COLO668 (cell line): ENCODE results near the gene UNKL.

ENCODE experiments used
- DNase-seq: peaks from one replicate; lab custom pipeline; 2025; ENCODE audit not compliant: unreplicated experiment; lab: John Stamatoyannopoulos, UW

UNKL gene

DNA sequence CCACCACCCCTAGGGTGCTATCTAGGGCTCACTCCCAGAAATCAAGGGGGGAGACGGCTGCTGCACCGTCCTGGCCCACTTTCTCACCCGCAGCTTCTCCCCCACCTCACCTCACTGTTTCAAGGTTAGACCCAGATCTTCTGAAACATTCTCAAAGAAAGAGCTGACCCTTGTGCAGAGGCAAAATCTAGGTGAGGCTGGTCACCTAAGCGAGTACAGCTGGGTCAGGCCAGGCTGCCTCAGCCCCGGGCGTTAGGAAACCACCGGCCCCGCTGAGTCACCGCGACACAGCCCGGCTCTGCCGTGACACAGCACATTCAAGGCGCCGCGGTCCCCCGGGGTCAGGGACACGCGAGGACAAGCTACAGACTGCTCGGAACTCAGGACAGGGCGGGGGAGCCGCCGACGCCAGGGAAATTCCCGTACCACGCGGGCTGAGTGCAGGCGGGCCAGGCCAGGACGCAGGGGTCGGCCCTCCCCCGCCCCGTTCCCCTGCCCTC is 35.6 kb downstream of the UNKL start:
- DNase-seq = peak; percentile 79

DNA sequence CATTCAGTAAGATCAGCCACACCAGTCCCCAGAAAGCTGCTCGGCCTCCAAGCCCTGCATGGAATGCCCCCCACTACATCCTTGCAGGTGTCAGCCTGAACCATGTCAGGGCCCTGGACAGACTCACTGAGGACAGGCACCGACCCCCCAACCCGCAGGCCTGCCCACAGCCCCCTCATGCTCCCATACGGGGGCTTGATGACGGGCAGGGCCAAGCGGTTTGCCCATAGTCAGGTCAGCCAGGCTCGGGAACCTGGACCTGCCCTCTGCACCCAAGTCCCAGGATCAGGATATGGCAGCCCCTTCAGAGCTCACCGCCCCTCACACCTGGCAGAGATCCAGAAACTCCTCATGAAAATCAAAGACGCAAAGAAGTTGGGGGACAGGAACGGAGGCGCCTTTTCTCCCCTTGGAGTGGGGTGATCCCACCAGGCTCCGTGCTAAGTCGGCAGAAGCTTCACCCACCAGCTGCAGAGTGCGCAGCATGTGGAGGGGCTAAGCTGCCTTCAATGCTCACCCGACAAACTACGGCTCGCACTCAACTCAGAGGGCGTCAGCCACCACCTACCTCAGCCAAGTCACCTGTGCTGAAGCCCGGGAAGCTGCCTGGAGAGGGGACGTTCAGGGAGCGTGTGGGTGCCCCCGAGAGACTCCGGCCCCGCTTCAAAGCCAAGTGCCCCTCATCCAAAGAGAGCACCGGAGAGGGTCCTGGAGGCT is 36.3 kb downstream of the UNKL start:
- peak; percentile 30 for DNase-seq

DNA sequence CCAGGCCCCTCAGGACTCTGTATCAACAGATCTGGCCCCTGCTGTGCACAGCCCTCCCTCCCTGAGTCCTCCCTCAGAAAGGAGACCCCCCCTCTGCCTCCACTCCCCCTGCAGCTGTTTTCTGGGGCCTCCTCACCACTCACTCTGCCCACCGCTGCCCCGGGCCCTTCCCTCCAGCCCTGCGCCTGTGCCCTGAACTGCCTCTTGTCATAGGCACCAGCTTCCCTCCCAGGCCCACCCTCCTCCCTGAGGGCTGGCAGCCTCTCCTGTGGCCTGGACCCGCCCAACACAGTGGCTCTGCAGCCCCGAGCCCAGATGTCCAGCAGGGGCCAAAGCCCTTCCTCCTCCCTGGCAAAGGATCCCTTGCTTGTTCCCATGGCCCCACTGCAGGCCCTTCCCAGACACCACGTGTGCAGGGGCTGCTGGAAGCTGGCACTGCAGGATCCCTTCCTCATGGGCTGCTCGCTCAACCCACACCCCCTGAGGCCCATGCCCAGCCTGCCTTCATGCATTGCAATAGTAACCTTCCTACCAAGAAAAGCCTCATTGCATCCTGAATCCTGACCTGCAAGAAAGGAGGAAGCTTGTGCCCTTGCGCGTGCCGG is 37.0 kb downstream of the UNKL start:
- no peak for DNase-seq

DNA sequence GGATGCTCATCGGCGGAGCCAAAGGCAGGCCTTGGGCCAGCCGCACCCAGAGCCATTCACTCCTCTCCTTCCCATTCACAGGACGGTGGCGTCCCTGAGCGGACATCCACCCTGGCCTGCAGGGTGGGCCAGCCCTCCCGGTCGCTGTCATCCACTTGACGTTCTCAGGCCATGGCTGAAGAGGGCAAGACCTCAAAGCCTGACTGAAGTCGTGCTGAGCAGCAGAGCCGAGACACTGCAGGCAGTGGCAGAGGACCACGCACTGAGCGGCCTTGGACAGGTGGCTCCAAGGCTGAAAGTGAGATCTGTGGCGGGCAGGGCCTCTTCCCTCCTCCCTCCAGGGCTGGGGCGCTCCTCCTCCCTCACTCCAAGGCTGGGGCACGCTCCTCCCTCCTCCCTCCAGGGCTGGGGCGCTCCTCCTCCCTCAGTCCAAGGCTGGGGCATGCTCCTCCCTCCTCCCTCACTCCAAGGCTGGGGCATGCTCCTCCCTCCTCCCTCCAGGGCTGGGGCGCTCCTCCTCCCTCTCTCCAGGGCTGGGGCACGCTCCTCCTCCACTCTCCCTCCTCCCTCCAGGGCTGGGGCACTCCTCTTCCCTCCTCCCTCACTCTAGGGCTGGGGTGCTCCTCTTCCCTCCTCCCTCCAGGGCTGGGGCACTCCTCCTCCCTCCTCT is 38.6 kb downstream of the UNKL start:
- DNase-seq = no peak

DNA sequence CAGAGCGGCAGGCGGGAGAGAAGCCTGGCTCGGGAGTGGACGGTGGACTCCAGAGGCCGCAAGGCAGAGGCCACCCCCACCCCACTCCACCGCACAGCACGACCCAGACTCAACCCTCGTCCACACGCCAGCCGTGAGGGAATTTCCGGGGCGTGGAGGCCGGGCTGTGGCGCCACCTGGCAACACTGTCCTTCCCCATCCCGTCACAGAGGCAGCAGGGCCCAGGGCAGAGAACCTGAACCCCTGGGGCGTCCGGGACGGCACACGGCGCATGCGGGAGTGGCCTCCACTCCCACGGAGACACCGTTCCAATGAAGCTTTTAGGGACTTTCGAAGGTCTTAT is 39.2 kb downstream of the UNKL start:
- DNase-seq = no peak

DNA sequence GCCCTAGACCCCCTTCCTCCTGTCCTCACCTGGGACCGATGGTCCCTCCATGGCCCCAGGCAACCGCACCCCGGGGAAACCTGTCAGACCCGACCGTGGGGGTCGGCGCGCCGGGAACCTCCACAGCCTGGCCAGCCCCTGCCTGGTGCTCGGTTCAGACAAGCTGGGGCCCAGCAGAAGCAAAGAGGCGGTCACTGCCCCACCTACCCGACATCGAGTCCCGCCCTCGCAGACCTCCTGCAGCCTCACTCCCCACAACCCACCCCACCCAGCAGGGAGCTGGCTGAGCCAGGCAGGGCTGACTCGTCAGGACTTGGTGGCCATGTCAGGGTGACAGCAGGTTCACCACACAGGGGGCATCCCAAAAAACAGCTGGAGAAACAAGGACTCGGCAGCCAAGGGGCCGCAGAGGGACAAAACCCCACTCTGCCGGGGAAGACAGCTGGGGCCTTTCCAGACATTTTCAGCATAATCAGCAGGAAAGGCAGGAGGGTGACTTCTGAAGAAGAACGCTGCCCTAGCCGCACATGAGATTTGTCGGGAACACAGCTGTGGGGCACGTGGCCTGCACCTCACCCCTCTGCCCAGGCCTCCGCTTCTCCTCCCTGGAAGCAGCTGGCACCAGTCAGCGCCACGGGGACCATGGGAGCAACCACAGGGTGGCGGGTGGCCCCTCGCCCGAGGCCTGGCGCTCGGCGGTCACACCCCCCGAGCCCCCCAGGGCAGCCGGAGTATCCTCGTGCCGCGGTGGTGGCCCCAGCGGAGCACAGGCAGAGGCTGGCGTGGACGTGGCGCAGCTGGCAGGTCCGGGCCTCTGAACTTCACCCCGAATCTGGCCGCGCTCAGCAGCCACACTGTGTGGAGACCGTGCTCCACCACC is 39.8 kb downstream of the UNKL start:
- DNase-seq = no peak

DNA sequence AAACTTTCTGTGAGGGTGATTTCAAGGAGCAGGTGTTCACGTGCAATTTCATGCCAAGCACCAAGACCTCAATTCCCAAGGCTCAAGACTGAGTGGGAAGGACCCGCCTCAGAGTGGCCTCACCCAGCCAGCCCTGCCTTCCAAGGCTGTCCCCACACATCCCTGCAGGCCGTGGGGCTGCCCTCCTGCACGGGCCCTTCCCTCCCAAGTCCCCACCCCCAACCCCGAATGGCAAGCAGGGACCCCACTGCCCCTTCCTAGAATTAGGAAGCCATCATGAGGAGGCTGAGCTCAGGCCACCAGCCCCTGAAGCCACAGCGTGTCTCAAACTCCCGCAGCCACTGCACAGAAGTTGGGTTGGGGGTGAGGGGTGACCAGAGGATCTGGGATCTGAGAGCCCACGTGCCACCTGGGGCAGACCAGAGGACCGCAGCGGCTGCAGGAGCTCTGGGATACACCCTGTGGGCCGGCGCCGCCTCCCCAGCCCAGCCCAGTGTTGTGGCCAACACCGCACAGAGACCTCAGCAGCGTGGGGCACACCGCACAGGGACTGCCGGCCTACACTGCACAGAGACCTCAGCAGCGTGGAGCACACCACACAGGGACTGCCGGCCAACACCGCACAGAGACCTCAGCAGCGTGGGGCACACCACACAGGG is 42.1 kb downstream of the UNKL start:
- no peak for DNase-seq

DNA sequence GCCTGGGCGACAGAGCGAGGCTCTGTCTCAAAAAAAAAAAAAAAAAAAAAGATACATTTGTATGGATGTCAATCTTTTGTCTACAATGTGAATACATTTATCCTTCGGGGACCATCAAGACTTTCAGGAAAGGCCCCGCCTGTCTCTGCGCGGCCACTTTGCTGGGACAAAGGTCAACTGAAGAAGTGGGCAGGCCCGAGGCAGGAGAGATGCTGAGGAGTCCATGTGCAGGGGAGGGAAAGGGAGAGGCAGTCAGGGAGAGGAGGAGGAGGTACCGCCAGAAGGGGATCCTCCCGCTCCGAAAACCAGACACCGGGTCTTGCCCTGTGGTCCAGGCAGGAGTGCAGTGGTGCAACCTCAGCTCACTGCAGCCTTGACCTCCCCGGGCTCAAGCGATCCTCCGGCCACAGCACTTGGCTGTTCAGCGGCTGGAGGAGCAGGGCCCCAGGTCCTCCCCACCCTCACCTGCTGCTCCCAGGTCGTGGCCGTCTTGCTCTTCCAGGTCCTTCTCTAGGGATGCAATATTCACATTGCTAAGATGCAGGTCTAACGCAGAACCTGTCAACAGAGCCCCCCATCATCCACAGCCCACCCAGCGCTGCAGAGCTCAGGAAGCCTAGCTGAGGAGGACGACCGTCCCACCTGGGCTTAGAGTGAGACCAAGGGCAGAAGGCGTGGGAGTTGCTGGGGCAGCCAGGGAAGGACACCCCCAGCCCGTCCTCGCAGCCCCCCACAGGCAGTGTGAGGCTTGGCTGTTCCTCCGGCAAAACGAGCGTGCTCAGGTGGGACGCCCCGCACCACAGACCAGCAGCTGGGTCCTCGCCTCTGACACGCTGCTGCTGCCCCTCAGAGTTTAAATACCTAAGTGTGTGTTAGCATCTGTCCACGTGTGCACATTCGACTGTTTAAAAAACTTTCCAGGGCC is 43.2 kb downstream of the UNKL start:
- no peak for DNase-seq

DNA sequence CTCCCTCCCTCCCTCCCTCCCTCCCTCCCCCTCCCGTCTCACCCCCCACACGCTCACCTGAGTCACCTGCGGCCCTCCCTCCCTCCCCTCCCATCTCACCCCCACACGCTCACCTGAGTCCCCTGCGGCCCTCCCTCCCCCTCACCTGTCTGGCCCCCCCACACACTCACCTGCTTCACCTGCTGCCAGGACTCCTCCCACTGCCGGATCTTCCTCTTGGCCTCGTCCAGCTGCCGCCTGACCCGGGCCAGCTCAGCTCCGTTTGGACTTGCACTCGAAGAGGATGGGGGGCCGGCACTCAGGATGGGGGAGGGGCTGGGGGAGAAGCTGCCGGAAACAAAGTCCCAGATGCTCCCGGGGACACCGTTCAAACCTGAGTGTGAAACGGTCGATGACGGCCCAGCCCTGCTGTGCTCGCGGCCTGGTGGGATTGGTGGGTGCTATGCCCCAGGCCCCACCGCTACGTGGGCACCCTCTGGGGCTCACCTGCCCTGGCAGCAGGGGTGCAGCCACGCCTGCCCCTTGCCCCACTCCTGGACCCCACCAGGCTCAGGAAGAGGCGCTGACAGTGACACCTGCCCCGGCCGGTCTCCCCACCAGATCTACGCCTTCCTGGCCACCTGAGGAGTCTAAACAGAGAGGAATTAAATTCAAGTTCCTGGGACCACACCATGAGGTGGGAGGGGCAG is 46.9 kb downstream of the UNKL start:
- DNase-seq = peak; percentile 94

DNA sequence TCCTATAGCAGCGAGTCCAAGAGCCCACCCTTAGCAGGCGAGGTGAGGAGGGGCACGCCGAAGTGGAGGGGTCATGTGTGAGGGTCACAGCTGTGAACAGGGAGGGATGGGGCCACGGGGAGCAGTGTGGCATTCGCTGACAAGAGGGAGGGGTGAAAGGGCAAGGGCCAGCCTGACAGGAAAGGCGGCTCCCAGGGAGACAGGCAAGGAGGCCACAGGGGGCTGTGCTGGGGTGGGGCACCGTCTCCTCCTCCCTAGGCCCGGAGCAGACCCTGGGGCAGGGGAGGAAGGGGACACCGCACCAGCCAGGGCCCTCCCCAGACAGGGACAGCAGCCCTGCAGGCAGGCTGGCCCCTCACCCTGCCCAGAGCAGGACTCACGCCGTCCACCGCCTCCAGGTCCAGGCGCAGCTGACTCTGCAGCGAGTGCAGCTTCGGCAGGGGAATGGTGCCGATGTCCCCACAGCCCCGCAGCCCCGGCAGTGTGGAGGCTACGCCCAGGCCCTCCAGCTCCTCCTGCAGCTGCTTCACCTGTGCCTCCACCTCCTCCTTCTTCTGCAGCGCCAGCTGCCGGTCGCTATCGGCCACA is 47.7 kb downstream of the UNKL start:
- DNase-seq = peak; percentile 90

DNA sequence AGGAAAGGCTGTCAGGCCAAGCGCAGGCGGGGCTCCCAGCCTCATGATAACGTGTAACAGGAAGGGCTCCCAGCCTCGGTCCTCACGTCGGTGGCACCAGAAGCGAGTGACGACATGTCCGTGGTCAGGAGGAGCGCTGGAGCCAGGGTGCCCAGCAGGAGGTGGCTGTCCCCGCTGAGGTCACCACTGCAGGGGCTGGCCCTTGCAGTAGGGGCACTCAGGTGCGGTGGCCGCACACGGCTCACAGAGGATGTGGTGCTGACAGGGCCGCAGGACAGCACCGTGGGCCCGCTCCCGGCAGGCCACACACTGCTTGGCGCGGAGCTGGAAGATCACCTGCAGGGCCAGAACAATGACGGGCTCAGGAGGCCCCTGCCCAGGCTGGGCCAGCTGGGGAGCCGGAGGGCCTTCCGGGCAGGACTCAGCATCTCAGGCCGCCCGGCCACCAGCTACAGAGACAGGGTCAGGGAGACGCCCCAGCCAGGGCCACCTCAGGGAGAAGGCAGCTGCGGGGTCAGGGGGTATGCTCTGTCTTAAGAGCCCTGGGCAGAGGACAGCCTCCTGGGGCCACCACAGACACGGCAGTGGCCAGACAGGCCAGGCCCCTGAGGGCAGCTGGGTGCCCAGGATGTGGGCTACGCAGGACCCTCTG is 48.3 kb downstream of the UNKL start:
- DNase-seq = peak; percentile 40

DNA sequence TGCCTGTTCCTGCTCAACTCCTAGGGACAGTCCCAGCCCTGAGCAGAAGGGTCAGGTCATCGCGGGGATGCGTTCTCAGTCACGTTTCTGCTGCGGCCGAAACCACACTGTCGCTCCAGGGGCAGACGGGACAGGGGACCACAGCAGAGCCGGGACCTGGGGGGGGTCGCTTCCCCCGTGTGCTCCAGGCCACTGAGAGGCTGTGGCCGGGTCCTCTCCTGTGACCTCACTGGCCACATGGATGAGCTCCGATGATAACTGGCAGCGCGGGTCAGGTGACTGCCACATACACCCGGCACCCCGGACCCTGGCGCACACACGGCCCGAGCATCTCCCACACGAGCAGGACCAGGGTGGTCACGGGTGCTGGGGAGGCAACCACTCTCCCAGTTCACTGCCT is 50.0 kb downstream of the UNKL start:
- DNase-seq = no peak

DNA sequence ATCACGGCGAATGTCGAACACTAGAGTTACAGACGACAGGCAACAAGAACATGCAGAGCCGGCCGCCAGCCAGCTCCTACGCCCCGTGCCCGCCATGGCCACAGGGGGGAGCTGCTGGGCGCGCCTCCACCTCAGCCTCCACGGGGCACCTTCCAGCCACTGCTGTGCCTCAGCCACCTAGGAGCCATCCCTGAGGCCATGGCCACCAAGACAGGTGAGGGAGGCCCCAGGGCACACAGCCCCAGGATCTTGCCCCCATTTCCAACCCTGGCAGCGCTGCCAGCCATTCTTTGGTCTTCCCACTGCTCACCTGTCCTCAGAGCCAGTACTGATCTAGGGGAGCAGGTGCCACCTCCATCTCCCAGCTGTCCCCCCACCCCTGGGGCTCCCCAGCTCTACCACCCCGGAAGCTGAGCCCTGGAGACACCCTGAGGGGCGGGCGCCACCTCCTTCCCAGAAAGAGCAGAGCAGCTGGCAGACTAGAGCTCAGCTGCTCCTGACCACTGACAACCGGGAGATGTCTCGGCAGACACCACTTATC is 50.9 kb downstream of the UNKL start:
- peak; percentile 82 for DNase-seq

DNA sequence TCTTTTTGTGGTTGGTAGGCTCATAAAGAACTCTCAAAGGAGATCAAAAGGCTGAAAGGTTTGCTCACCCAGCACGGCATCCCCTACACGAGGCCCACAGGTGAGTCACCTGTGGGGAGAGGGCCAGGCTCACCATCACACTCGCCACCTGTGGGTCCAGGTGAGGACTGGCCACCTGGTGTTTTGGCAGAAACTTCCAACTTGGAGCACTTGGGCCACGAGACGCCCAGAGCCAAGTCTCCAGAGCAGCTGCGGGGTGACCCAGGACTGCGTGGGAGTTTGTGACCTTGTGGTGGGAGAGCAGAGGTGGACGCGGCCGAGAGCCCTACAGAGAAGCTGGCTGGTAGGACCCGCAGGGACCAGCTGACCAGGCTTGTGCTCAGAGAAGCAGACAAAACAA is 51.7 kb downstream of the UNKL start:
- DNase-seq = peak; percentile 6

DNA sequence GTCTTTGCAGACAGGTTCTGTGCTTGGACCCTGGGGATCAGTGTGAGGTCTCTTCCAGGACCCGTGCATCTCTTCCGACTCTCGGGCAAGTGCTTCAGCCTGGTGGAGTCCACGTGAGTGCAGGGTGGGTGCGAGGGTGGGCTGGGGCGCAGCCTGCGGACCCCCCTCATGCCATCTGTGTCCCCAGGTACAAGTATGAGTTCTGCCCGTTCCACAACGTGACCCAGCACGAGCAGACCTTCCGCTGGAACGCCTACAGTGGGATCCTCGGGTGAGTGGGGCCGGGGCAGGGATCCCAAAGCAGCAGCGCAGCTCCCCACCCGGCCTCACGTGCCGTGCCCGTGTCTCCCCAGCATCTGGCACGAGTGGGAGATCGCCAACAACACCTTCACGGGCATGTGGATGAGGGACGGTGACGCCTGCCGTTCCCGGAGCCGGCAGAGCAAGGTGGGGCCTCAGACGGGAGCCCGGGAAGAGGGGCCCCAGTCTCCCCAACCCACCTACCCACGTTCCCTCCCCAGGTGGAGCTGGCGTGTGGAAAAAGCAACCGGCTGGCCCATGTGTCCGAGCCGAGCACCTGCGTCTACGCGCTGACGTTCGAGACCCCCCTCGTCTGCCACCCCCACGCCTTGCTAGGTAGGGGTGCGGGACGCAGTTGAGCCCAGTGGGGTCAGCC is 52.7 kb downstream of the UNKL start:
- no peak for DNase-seq

DNA sequence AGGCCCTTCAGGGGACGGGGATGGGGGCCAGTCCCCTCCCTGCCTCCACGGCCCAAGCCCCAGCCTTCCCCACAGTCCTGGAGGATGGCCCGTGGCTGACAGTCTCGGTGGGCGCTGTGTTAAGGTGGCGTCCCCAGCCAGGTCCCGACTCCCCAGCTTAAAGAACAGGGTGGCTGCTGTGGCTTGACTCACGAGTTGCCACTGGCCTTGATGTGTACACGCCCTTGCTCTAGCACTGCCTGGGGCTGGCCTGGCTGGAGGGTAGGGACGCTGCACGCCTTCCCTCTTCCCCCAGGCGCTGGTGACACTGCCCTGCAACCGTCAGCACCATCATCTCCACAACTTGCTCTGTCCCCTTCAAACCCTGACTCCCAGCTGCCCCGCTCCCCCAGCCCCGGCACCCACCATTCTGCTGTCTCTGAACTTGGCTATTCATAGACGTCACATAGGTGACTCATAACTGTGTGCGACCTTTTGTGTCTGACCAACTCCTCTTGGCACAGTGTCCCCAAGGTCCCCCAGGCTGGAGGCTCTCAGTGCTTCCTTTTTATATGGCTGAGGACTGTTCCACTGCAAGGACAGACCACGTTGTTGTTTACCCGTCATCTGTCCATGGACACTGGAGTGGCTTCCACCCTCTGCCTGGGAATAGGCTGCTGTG is 56.5 kb downstream of the UNKL start:
- DNase-seq = no peak
